ENCODE results near the gene NOMO2.
"Not testable (repeated sequence)": the region's sequence is repeated elsewhere in the genome, so short reads cannot be mapped to it uniquely, and the experiment has no call there.

Gene NOMO2

GRCh38 chr16:18498430-18498829 lies 63.5 kb downstream of the NOMO2 start:
- not testable (repeated sequence) for DNase-seq

- DNase-seq, result not testable (repeated sequence)
These were observed 64.9 kb downstream of the NOMO2 start for GRCh38 chr16:18497032-18497431.

- DNase-seq, result not testable (repeated sequence)
These were observed 69.6 kb downstream of the NOMO2 start for GRCh38 chr16:18492118-18492897.

- not testable (repeated sequence) for DNase-seq
These were observed 125.9 kb downstream of the NOMO2 start for GRCh38 chr16:18436025-18436424.

- DNase-seq, result not testable (repeated sequence)
These were observed 146.1 kb downstream of the NOMO2 start for GRCh38 chr16:18415827-18416226.

- not testable (repeated sequence) for DNase-seq
These were observed 152.2 kb downstream of the NOMO2 start for GRCh38 chr16:18409532-18410293.

GRCh38 chr16:18401851-18402657 lies 159.8 kb downstream of the NOMO2 start:
- not testable (repeated sequence) for DNase-seq

GRCh38 chr16:18401159-18401558 lies 160.7 kb downstream of the NOMO2 start:
- DNase-seq, result not testable (repeated sequence)

- DNase-seq, result not testable (repeated sequence)
These were observed 167.5 kb downstream of the NOMO2 start for GRCh38 chr16:18394363-18394762.

GRCh38 chr16:18387767-18388166 lies 174.1 kb downstream of the NOMO2 start:
- not testable (repeated sequence) for DNase-seq

GRCh38 chr16:18386517-18386916 lies 175.4 kb downstream of the NOMO2 start:
- DNase-seq, result not testable (repeated sequence)

- DNase-seq, result not testable (repeated sequence)
These were observed 176.6 kb downstream of the NOMO2 start for GRCh38 chr16:18385285-18385684.

- not testable (repeated sequence) for DNase-seq
These were observed 177.0 kb downstream of the NOMO2 start for GRCh38 chr16:18384869-18385268.

- DNase-seq, result not testable (repeated sequence)
These were observed 177.7 kb downstream of the NOMO2 start for GRCh38 chr16:18384098-18384636.

GRCh38 chr16:18382696-18383095 lies 179.2 kb downstream of the NOMO2 start:
- not testable (repeated sequence) for DNase-seq

Measured in suppressor macrophage treated with lipopolysaccharide for 1 hour (primary cell).